ENCODE data around the gene CDC14A.
"Not testable (repeated sequence)": the region's sequence is repeated elsewhere in the genome, so short reads cannot be mapped to it uniquely, and the experiment has no call there.

CDC14A gene

GRCh38 chr1:100335436-100335835 lies 16.9 kb upstream of the CDC14A start:
- DNase-seq, result no peak

DNA sequence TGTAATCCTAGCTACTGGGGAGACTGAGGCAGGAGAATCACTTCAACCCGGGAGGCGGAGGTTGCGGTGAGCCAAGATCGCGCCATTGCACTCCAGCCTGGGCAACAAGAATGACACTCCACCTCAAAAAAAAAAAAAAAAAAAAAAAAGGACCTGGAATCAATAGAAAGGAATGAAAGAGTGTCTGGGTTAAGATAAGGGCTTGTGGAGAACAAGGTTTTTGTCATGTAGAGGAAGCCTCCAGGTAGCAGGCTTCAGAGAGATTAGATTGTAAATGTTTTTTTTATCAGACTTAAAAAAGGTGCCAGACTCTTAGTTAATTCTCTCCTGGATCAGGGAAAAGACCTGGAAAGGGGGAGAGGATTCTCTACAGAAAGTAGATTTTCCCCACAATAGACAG lies 14.4 kb upstream of the CDC14A start:
- not testable (repeated sequence) for DNase-seq

DNA sequence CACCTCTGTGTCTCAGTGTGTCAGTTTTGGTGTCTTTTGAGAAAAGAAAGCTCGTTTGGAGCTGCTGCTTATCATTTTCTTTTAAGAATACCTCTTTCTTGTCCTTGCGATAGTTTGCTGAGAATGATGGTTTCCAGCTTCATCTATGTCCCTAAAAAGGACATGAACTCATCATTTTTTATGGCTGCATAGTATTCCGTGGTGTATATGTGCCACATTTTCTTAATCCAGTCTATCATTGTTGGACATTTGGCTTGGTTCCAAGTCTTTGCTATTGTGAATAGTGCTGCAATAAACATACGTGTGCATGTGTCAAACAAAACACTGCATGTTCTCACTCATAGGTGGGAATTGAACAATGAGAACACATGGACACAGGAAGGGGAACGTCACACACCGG lies 12.6 kb upstream of the CDC14A start:
- not testable (repeated sequence) for DNase-seq

- no peak for DNase-seq
Measured at GRCh38 chr1:100340494-100340893, 11.8 kb upstream of the CDC14A start.

DNA sequence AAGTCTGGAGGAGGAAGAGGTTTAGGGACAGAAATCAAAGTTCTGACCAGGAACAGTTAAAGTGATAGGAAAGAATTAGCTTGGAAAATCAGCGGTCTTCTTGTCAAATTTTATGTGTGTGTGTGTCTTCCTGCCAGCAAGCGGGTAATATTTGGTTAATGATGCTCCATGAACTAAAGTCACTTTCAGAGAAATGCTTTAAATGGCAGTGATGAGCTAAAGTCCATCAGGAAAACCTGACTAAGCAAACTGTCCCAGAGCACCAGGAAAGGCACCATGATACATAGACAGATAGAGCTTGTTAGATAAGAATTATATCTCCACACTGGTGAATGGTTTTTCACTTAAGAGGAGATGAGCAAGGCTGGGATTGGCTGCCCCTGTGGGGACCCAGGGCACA lies 10.0 kb upstream of the CDC14A start:
- no peak for DNase-seq

DNA sequence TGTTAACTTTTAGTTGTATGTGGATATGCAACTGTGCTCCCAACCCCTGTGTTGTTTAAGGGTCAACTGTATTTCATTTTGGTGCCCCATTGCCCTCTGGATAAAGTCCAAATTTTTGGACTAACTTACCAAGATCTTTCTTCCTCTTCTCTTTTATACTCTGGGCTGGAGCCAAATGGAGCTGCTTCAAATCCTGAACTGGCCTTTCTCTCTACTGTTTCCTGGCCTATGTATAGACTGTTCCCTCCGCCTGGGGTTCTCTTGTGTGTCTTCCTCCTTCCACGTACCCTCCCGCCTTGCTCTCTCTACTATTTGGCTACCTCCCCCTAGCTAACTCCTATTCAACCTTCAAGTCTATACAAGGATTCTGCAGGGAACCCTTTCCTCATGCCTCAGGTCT lies 8.4 kb upstream of the CDC14A start:
- DNase-seq, result no peak

GRCh38 chr1:100344774-100345173 lies 7.5 kb upstream of the CDC14A start:
- DNase-seq, result no peak

DNA sequence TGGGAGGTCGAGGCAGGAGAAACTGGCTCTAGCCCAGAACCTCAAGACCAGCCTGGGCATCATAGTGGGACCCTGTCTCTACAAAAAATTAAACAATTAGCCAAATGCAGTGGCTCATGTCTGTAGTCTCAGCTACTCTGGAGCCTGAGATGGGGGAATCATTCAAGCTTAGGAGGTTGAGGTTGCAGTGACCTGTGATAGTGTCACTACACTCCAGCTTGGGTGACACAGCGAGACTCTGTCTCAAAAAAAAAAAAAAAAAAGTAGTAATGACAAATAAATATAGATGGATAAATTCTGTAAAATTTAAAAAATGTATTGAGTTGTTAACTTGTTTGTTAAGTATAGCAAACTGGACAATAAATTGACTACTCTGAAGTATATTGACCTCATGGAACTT lies 5.9 kb upstream of the CDC14A start:
- DNase-seq, result no peak

- no peak for DNase-seq
Measured at GRCh38 chr1:100347009-100347966, 5.0 kb upstream of the CDC14A start.

DNA sequence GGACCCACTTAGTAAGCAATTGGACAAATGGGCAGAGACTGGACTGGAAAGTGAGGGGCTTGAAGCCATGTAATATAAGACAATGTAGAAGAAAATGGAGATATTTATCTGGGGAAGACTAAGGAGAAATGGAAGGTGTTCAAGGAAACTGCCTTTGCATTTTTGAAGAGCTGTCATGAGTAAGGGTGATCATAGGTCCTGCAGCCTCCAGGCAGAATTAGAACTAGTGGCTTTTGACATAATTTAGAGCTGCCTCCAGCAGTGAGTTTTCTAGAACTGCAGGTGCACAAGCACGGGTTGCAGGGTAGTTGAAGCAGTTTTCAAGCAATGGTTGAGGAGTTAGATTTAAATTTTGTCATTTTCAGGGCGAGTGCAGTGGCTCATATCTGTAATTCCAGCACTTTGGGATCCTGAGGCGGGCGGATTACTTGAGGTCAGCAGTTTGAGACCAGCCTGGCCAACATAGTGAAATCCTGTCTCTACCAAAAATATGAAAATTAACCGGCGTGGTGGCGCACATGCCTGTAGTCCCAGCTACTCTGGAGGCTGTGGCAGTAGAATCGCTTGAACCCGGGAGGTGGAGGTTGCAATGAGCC lies 3.7 kb upstream of the CDC14A start:
- DNase-seq, result no peak

GRCh38 chr1:100349246-100349645 lies 3.1 kb upstream of the CDC14A start:
- no peak for DNase-seq

DNA sequence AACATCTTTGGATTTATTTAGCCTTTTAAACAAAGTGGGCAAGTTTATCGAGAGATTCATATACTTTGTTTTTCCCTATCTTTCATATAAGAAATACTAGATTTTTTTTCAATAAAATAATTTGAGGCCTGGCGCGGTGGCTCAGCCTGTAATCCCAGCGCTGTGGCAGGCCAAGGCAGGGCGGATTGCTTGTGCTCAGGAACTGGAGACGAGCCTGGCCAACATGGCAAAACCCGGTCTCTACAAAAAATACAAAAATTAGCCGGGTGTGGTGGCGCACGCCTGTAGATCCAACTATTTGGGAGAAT lies 1.6 kb upstream of the CDC14A start:
- no peak for DNase-seq

GRCh38 chr1:100351095-100351887 lies 1.0 kb upstream of the CDC14A start:
- peak; percentile 55 to 92 (median 90) for DNase-seq

DNA sequence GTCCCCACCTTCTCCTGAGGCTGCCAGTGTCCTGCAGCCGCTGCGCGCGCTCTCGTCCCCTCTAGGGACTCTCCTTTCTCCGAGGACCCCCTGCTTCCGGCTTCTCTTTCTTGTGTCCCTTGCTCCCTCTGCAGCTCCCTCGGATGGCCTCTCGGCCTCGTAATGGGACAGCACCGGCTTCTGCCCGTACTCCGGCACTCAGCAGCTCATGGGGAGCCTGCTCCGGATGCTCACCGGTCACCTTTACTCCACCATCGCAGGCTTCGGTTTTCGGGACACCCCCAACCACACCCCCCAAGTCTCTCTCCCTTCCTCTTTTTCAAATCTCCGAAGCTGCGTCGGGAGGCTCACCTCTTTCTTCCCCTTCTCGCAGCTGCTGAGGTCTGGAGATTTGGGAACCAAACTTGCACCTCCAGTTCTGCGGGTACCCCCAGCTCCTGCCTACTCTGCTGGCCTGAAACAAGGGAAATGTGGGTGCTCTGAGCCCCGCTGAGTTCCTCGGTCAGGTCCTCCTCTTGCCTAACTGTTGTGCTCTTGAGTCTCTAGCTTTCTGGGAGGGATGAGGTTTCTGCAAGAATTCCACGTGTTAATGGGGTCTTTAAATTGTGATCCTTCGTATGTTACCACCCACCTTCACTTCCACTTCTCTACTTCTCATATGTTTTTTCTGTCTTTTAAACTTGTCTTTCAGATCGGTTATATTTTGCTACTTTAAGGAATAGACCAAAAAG lies 930 bp downstream of the CDC14A start:
- peak; percentile 8 to 77 (median 69) for DNase-seq

DNA sequence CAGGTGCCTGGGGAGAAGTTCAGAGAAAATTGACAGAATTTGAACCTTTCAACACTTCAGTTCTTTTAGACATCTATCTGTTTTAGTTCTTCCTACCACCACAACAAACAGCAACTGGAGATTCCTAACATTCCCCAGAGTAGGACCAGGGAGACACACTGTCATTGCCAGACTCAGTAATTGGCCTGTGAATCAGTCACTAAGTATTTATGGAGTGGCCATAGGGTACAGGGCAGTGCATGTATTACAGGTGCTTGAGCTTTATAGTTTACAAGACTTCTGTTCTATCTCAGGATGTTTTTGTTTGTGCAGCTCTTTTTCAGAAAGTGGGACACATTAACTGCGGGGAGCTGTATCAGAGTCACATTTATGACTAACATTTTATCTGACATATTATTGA lies 1.7 kb downstream of the CDC14A start:
- DNase-seq, result peak in 2 of 3 experiments; percentile 6 to 25

DNA sequence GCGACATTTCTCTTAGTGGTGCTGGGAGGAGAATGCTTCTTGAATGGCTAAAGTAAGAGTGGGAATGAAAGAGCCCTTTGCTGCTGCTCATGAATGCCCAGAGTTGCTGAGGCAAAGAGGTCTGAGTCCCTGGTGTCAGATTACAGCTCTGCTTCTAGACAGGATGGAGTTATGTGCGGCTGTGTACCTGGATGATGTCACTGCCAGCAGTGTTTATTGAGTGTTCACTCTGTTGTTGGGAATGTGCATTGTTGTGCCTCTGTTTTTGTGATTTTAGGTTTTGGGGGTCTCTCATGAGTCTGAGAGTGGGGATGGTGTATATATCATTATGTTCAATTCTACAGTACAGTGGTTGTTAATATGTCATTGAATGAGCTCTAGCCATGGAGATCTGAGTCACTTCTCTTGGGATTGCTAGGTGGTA lies 2.7 kb downstream of the CDC14A start:
- peak; percentile 30 to 75 (median 69) for DNase-seq

DNA sequence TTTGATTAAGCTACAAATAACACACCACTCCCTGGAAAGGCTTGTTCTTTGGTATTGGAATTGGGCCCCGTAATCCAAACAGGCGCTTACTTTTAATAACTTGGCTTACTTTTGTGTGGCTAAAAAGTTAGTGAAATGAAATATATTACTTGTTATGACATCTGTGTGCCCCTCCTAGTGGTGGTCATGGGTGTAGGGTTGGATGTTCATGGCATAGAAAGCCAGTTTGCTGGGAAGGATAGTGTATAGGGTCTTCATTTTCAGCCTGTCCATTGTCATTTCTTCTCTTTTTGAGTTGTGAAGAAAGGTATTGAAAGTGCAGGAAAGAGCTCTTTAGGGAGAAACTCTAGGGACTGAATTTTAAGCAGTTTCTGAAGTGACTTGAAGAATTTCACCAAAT lies 5.9 kb downstream of the CDC14A start:
- no peak for DNase-seq

GRCh38 chr1:100359139-100359538 lies 6.8 kb downstream of the CDC14A start:
- no peak for DNase-seq

DNA sequence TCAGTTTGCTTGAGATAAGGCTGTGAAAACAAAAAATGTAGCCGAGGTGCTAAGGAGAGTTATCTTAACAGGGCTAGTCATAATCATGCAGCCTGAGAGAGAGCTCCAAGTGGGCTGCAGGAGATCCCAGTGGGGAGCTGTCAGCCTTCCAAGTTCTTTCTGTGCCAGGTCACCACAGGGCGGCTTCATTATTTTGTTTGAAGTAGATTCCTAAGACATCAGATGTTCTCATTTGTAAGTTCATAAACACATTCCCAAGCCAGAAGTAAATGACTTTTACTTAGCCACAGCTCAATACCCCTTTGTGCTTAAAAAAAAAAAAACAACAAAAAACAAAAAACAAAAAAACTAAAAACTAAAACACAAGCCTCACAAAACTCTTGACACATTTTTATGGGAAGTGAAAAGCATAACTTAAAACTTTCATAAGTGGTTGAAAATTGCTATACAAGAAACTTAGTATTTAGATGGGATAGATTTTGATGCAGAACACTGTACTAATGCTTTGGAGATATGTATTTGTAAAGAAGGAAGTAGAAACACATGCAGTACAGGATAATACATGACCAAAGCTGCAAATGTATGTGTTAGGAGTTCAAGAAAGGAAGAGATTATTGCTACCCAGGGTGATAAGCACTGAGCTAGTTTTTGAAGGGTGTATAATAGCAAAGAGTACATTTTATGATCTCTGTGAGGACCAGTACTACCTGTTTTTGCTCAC lies 8.6 kb downstream of the CDC14A start:
- DNase-seq, result no peak

- no peak for DNase-seq
Measured at GRCh38 chr1:100361511-100362089, 9.3 kb downstream of the CDC14A start.

DNA sequence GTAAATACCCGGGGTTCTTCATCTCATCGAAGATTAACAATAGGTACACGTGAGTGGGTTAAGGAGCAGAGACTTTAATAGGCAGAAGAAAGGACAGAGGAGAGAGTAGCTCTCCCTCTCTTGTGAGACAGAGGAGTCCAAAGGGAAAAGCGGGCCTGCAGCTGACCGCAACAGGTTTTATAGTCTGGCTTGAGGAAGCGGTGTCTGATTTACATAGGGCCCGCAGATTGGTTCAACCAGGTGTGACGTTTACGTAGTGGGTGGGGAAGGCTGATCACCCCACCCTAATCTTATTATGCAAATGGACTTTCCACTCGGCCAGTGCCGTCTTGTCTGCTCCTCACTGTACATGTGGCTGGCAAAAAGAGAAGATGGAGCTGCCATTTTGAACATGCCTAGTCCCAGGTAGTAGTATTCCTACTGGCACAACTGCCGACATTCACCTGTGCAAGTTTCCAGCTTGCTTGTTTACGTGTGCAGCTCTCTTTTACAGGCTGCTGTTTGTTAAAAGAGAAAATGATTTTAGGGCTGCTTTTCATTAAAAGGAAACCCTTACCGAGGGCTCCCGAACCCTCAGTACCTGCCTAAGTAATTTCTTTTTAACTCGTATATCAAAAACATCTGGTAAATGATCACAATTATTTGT lies 10.6 kb downstream of the CDC14A start:
- DNase-seq, result no peak
